Stimulated activated CD4-positive, alpha-beta T cell treated with anti-CD3 and anti-CD28 coated beads, Interleukin-12 subunit alpha, Interleukin-12 subunit beta, amount 100 ng/mL, for 24 hours (primary cell): ENCODE results near the gene CBLB.
"Not testable (repeated sequence)": the region's sequence is repeated elsewhere in the genome, so short reads cannot be mapped to it uniquely, and the experiment has no call there.

Experiments used
- DNase-seq, 2 experiments: peaks; one replicate each; pipeline ENCODE4 v3.0.0-alpha.2; 2020; ENCODE audit warnings: low read depth in 2 of 2

Gene CBLB

GRCh38 chr3:105786241-105786640 is 82.6 kb downstream of the CBLB start:
- DNase-seq, result no peak

- no peak for DNase-seq
Measured at GRCh38 chr3:105785803-105786202, 83.0 kb downstream of the CBLB start.

GRCh38 chr3:105783631-105784030 is 85.2 kb downstream of the CBLB start:
- no peak for DNase-seq

- DNase-seq, result no peak
Measured at GRCh38 chr3:105781871-105782270, 86.9 kb downstream of the CBLB start.

- no peak for DNase-seq
Measured at GRCh38 chr3:105780107-105780506, 88.7 kb downstream of the CBLB start.

GRCh38 chr3:105775368-105775767 is 93.4 kb downstream of the CBLB start:
- no peak for DNase-seq

- DNase-seq, result no peak
Measured at GRCh38 chr3:105774444-105775180, 94.2 kb downstream of the CBLB start.

GRCh38 chr3:105773291-105773690 is 95.5 kb downstream of the CBLB start:
- DNase-seq, result no peak

- DNase-seq, result no peak
Measured at GRCh38 chr3:105772635-105773034, 96.2 kb downstream of the CBLB start.

GRCh38 chr3:105771392-105771791 is 97.4 kb downstream of the CBLB start:
- DNase-seq, result no peak

GRCh38 chr3:105770410-105770809 is 98.4 kb downstream of the CBLB start:
- DNase-seq, result no peak

GRCh38 chr3:105767776-105768175 is 101.0 kb downstream of the CBLB start:
- no peak for DNase-seq

- DNase-seq, result no peak
Measured at GRCh38 chr3:105767216-105767615, 101.6 kb downstream of the CBLB start.

GRCh38 chr3:105765308-105765639 is 103.5 kb downstream of the CBLB start:
- no peak for DNase-seq

GRCh38 chr3:105764378-105765307 is 104.2 kb downstream of the CBLB start:
- no peak for DNase-seq

- DNase-seq, result no peak
Measured at GRCh38 chr3:105763659-105764036, 105.2 kb downstream of the CBLB start.

- no peak for DNase-seq
Measured at GRCh38 chr3:105762749-105763658, 105.8 kb downstream of the CBLB start.

GRCh38 chr3:105762214-105762613 is 106.6 kb downstream of the CBLB start:
- not testable (repeated sequence) for DNase-seq

GRCh38 chr3:105759442-105760078 is 109.3 kb downstream of the CBLB start:
- DNase-seq, result no peak

GRCh38 chr3:105758451-105758850 is 110.4 kb downstream of the CBLB start:
- DNase-seq, result no peak

- no peak for DNase-seq
Measured at GRCh38 chr3:105755121-105755886, 113.5 kb downstream of the CBLB start.
